WTC11 (cell line): ENCODE measurements around the gene SLC25A28.

Experiments used
- FOXJ3 ChIP-seq: sonication (generic); formaldehyde crosslinking; IDR thresholded peaks from 2 replicates; pipeline ENCODE4 v1.9.0; 2021; ENCODE audit warnings: missing genetic modification reagents, mild to moderate bottlenecking, borderline replicate concordance
- IRF2 ChIP-seq: sonication (generic); formaldehyde crosslinking; IDR thresholded peaks from 2 replicates; pipeline ENCODE4 v1.8.0; 2022; ENCODE audit warnings: low read depth, missing genetic modification reagents, borderline replicate concordance
- KAT7 ChIP-seq: sonication (generic); formaldehyde crosslinking; IDR thresholded peaks from 2 replicates; pipeline ENCODE4 v1.8.1; 2023; ENCODE audit warnings: missing genetic modification reagents, mild to moderate bottlenecking, borderline replicate concordance
- NFYB ChIP-seq: sonication (generic); formaldehyde crosslinking; conservative IDR thresholded peaks from 2 replicates; pipeline ENCODE4 v1.8.0; 2022; ENCODE audit warnings: low read depth, missing genetic modification reagents
- NR3C1 ChIP-seq: sonication (generic); formaldehyde crosslinking; conservative IDR thresholded peaks from 2 replicates; pipeline ENCODE4 v1.8.1; 2023; ENCODE audit warnings: low read depth, mild to moderate bottlenecking, missing genetic modification reagents
- TEAD1 ChIP-seq: sonication (generic); formaldehyde crosslinking; IDR thresholded peaks from 2 replicates; pipeline ENCODE4 v1.8.0; 2022; ENCODE audit warnings: mild to moderate bottlenecking, missing genetic modification reagents
- ZNF263 ChIP-seq: sonication (generic); formaldehyde crosslinking; IDR thresholded peaks from 2 replicates; pipeline ENCODE4 v1.8.1; 2022; ENCODE audit warnings: low read depth, mild to moderate bottlenecking, moderate library complexity, missing genetic modification reagents
- TF ChIP-seq, protein P1 (sequence below): fragments of 200-600 bp; IDR thresholded peaks from 2 replicates; pipeline ENCODE4 v1.8.0; 2022; ENCODE audit warnings: antibody characterized with exemption
- TF ChIP-seq, protein P2 (sequence below): sonication (generic); formaldehyde crosslinking; IDR thresholded peaks from 2 replicates; pipeline ENCODE4 v1.8.1; 2022; ENCODE audit warnings: mild to moderate bottlenecking, missing genetic modification reagents, moderate library complexity, borderline replicate concordance
- TF ChIP-seq, protein P3 (sequence below): sonication (generic); formaldehyde crosslinking; IDR thresholded peaks from 2 replicates; pipeline ENCODE4 v1.8.1; 2023; ENCODE audit warnings: mild to moderate bottlenecking, missing genetic modification reagents, borderline replicate concordance
- TF ChIP-seq, protein P4 (sequence below): fragments of 250-450 bp; sonication (Bioruptor Pico); IDR thresholded peaks from 2 replicates; pipeline ENCODE4 v1.9.0; 2021; ENCODE audit warnings: mild to moderate bottlenecking, borderline replicate concordance

DNA sequence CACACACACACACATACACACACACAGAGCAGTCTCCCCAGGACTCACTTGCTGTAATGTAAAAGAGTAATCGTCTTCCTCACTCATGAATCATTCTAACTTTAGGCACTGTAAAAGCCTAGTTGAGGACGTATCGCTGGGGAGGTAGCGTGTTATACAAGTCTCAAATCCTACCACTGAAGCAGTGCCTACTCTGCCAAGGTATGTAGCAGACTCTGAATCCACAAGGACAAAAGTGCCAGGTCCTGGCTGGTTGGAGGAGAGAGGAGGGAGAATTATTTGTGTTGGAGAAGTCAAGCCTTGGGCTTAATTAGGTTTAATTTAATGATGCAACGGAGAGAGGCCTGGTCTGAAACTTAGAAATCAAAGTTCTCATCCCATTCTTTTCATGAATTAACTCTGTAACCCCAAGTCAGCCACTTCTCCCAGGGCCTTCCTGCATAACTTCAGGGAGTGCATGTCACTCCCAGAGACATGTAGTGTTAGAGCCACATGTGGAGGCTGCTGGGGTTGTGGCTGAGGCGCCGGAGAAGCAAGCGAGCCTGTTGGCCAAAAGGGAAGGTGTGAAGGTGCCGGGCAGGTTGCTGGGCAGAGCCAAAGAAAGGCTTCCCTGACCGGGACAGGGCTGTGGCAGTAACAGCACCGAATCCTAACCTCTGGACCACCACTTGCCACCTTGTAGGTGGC, 50.8 kb downstream of the SLC25A28 start:
- TF ChIP-seq, protein P1, sequence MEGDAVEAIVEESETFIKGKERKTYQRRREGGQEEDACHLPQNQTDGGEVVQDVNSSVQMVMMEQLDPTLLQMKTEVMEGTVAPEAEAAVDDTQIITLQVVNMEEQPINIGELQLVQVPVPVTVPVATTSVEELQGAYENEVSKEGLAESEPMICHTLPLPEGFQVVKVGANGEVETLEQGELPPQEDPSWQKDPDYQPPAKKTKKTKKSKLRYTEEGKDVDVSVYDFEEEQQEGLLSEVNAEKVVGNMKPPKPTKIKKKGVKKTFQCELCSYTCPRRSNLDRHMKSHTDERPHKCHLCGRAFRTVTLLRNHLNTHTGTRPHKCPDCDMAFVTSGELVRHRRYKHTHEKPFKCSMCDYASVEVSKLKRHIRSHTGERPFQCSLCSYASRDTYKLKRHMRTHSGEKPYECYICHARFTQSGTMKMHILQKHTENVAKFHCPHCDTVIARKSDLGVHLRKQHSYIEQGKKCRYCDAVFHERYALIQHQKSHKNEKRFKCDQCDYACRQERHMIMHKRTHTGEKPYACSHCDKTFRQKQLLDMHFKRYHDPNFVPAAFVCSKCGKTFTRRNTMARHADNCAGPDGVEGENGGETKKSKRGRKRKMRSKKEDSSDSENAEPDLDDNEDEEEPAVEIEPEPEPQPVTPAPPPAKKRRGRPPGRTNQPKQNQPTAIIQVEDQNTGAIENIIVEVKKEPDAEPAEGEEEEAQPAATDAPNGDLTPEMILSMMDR = no peak
- TF ChIP-seq ZNF263 (CRISPR knock-in tag) = no peak
- TF ChIP-seq, protein P2, sequence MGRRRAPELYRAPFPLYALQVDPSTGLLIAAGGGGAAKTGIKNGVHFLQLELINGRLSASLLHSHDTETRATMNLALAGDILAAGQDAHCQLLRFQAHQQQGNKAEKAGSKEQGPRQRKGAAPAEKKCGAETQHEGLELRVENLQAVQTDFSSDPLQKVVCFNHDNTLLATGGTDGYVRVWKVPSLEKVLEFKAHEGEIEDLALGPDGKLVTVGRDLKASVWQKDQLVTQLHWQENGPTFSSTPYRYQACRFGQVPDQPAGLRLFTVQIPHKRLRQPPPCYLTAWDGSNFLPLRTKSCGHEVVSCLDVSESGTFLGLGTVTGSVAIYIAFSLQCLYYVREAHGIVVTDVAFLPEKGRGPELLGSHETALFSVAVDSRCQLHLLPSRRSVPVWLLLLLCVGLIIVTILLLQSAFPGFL (CRISPR knock-in tag) = no peak
- no peak for TF ChIP-seq TEAD1 (CRISPR knock-in tag)
- no peak for TF ChIP-seq NFYB (CRISPR knock-in tag)
- TF ChIP-seq, protein P3, sequence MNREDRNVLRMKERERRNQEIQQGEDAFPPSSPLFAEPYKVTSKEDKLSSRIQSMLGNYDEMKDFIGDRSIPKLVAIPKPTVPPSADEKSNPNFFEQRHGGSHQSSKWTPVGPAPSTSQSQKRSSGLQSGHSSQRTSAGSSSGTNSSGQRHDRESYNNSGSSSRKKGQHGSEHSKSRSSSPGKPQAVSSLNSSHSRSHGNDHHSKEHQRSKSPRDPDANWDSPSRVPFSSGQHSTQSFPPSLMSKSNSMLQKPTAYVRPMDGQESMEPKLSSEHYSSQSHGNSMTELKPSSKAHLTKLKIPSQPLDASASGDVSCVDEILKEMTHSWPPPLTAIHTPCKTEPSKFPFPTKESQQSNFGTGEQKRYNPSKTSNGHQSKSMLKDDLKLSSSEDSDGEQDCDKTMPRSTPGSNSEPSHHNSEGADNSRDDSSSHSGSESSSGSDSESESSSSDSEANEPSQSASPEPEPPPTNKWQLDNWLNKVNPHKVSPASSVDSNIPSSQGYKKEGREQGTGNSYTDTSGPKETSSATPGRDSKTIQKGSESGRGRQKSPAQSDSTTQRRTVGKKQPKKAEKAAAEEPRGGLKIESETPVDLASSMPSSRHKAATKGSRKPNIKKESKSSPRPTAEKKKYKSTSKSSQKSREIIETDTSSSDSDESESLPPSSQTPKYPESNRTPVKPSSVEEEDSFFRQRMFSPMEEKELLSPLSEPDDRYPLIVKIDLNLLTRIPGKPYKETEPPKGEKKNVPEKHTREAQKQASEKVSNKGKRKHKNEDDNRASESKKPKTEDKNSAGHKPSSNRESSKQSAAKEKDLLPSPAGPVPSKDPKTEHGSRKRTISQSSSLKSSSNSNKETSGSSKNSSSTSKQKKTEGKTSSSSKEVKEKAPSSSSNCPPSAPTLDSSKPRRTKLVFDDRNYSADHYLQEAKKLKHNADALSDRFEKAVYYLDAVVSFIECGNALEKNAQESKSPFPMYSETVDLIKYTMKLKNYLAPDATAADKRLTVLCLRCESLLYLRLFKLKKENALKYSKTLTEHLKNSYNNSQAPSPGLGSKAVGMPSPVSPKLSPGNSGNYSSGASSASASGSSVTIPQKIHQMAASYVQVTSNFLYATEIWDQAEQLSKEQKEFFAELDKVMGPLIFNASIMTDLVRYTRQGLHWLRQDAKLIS (CRISPR knock-in tag) = no peak
- no peak for TF ChIP-seq NR3C1 (CRISPR knock-in tag)
- no peak for TF ChIP-seq FOXJ3 (CRISPR knock-in tag)
- no peak for TF ChIP-seq IRF2 (CRISPR knock-in tag)
- no peak for TF ChIP-seq KAT7 (CRISPR knock-in tag)
- TF ChIP-seq, protein P4, sequence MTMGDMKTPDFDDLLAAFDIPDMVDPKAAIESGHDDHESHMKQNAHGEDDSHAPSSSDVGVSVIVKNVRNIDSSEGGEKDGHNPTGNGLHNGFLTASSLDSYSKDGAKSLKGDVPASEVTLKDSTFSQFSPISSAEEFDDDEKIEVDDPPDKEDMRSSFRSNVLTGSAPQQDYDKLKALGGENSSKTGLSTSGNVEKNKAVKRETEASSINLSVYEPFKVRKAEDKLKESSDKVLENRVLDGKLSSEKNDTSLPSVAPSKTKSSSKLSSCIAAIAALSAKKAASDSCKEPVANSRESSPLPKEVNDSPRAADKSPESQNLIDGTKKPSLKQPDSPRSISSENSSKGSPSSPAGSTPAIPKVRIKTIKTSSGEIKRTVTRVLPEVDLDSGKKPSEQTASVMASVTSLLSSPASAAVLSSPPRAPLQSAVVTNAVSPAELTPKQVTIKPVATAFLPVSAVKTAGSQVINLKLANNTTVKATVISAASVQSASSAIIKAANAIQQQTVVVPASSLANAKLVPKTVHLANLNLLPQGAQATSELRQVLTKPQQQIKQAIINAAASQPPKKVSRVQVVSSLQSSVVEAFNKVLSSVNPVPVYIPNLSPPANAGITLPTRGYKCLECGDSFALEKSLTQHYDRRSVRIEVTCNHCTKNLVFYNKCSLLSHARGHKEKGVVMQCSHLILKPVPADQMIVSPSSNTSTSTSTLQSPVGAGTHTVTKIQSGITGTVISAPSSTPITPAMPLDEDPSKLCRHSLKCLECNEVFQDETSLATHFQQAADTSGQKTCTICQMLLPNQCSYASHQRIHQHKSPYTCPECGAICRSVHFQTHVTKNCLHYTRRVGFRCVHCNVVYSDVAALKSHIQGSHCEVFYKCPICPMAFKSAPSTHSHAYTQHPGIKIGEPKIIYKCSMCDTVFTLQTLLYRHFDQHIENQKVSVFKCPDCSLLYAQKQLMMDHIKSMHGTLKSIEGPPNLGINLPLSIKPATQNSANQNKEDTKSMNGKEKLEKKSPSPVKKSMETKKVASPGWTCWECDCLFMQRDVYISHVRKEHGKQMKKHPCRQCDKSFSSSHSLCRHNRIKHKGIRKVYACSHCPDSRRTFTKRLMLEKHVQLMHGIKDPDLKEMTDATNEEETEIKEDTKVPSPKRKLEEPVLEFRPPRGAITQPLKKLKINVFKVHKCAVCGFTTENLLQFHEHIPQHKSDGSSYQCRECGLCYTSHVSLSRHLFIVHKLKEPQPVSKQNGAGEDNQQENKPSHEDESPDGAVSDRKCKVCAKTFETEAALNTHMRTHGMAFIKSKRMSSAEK (CRISPR knock-in tag) = no peak
